DND-41 (cell line): ENCODE measurements around the gene PRAMEF12.

Source experiments
- CTCF ChIP-seq: IDR thresholded peaks from 2 replicates; pipeline ENCODE4 v1.5.1; 2012; ENCODE audit warnings: borderline replicate concordance, low read length, moderate library complexity, mild to moderate bottlenecking; ENCODE audit not compliant: poor library complexity, severe bottlenecking; ENCODE audit errors: extremely low read depth
- EZH2 ChIP-seq: IDR thresholded peaks from 3 replicates; pipeline ENCODE4 v1.6.1; 2012; ENCODE audit warnings: borderline replicate concordance, low read depth, mild to moderate bottlenecking, moderate library complexity, low read length, inconsistent platforms; ENCODE audit not compliant: severe bottlenecking

DNA sequence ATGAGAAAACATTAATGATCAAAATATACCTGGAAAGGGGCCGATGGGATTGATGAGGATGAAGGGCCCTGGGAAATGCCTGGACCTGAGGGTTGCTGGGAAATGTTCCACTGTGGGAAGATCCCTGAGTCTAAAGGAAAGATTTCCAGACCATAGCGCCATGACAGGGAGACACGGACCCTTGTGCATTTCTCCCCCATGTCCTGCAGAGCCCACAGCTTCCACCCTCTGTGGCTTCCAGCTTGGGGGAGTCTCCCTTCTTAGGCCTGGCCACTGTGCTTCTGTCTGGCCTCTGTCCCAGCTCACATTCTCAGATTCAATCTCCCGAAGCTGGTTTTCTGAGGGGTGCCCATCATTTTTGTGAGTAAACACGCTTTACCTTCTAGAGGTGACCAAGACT, 1.0 kb upstream of the PRAMEF12 start:
- TF ChIP-seq CTCF (no peak), EZH2 (no peak)
